GM18519 (cell line): ENCODE results near the gene NME2.

Source experiments
- ATAC-seq: cut with Tn5 transposase; IDR thresholded peaks from one replicate; pipeline ENCODE4 v1.9.1; 2021; ENCODE audit warnings: mild to moderate bottlenecking, moderate library complexity; ENCODE audit not compliant: unreplicated experiment, low FRiP score

The NME2 gene

GRCh38 chr17:51197754-51198153 lies 31.5 kb downstream of the NME2 start:
- no peak for ATAC-seq

DNA sequence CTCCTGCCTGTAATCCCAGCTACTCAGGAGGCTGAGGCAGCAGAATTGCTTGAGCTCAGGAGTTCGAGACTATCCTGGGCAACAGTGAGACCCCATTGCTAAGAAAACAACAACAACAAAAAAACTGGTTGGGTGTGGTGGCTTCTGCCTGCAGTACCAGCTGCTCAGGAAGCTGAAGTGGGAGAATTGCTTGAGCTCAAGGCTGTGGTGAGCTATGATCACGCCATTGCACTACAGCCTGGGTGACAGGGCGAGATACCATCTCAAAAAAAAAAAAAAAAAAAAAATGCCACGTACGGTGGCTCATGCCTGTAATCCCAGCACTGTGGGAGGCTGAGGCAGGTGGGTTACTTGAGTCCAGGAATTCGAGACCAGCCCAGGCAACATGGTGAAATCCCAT lies 34.1 kb downstream of the NME2 start:
- ATAC-seq = no peak

GRCh38 chr17:51200846-51201245 lies 34.6 kb downstream of the NME2 start:
- ATAC-seq = no peak

- no peak for ATAC-seq
These were observed 37.6 kb downstream of the NME2 start for GRCh38 chr17:51203838-51204237.

DNA sequence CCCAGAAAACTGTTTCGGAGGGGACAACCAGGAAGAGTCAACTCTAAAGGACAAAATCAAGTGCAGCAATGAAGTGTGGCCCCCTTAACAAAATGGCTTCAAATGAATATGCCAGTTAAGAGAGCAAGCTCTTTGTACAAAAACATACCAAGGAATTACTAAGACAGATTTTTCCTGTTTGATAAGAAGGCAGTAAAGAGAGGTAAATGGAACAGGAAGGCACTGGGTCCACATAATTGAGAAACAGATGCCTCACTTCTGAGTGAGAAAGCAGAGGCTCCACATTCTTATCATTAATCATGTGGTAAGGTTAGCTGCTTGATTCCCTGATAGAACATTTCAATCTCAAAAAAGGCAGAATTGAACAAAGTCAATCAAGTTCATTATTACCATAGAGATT lies 48.7 kb downstream of the NME2 start:
- ATAC-seq = no peak

- no peak for ATAC-seq
These were observed 51.7 kb downstream of the NME2 start for GRCh38 chr17:51217946-51218345.

- ATAC-seq = no peak
These were observed 55.1 kb downstream of the NME2 start for GRCh38 chr17:51221322-51221721.
